ENCODE measurements around the gene GPRIN1. TPM values are rescaled to one million over a fixed set of nuclear protein-coding genes. Genes with fewer than 3 reads are reported as not detected.

The GPRIN1 gene
- total RNA-seq, 2 donors from 2014 or later = 1.4 to 2.0 TPM

- DNase-seq (no peak), ATAC-seq (replicated peaks in 1 of 2) (no peak)
- no peaks in the 10 kb centered on the region for H3K36me3 Mint-ChIP-seq (ENCODE audit: insufficient read depth in 2 of 2)
- no peak overlapping the region for H3K4me3 Mint-ChIP-seq
- H3K4me1 Mint-ChIP-seq (ENCODE audit: low read depth) = peaks cover 6% of the 10 kb centered on the region
- H3K27me3 Mint-ChIP-seq (ENCODE audit: low read depth) = peaks cover 65% of the 10 kb centered on the region
- H3K27ac Mint-ChIP-seq = no peak overlapping the region
- H3K9me3 Mint-ChIP-seq = no peaks in the 10 kb centered on the region
Measured at GRCh38 chr5:176625966-176626875, 16.3 kb upstream of the GPRIN1 start.

DNA sequence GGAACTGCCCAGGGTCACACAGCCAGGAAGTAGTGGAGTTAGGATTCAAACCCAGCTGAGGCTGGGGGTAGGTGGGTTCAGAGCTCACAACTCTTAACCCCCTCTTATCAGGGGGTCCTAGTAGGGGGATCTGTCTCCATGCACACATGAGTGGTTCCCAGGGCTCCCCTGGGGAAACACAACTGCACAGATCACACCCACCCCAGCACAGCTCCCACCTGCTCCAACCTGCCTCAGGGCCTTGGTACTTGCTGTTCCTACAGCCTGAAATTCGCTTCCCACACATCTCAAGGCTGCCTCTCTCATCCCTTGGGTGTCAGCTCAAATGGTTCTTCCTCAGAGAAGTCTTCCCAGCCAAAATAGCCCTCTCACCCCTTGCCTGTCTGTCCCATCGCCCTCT lies 15.6 kb upstream of the GPRIN1 start:
- H3K27me3 Mint-ChIP-seq (ENCODE audit: low read depth) = peaks cover 64% of the 10 kb centered on the region

GRCh38 chr5:176624938-176625337 lies 15.0 kb upstream of the GPRIN1 start:
- H3K4me3 Mint-ChIP-seq = no peak overlapping the region
- H3K9me3 Mint-ChIP-seq = no peaks in the 10 kb centered on the region
- no peak overlapping the region for H3K27ac Mint-ChIP-seq
- H3K27me3 Mint-ChIP-seq (ENCODE audit: low read depth) = peaks cover 69% of the 10 kb centered on the region
- no peak for ATAC-seq (replicated peaks in 1 of 2)
- DNase-seq = no peak
- peaks cover 6% of the 10 kb centered on the region for H3K4me1 Mint-ChIP-seq (ENCODE audit: low read depth)
- H3K36me3 Mint-ChIP-seq (ENCODE audit: insufficient read depth in 2 of 2) = no peaks in the 10 kb centered on the region

More for the DNA sequence above, 15.6 kb upstream of the GPRIN1 start:
- H3K4me1 Mint-ChIP-seq (ENCODE audit: low read depth) = peaks cover 2% of the 10 kb centered on the region
- ATAC-seq (replicated peaks in 1 of 2) (no peak), DNase-seq (no peak)
- no peak overlapping the region for H3K27ac Mint-ChIP-seq
- no peaks in the 10 kb centered on the region for H3K9me3 Mint-ChIP-seq
- H3K36me3 Mint-ChIP-seq (ENCODE audit: insufficient read depth in 2 of 2) = no peaks in the 10 kb centered on the region
- H3K4me3 Mint-ChIP-seq = no peak overlapping the region

DNA sequence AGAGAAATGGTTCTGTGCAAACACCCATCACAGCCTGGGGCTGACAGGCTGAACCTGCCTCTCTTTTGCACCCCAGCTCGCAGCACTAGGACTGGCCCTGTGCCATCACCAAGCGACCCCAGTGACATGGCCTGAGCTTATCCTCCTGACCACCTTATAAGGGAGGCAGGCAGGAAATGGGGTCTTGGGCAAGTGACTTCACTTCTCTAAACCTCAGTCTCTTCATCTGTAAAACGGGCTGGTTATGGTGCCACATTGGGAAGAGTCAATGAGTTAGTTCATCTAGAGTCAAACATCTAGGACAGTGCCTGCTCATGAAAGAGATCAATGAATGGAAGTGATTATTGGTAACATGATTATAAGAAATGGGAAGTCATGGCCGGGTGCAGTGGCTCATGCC lies 14.2 kb upstream of the GPRIN1 start:
- Mint-ChIP-seq H3K36me3 (ENCODE audit: insufficient read depth in 2 of 2) (no peaks in the 10 kb centered on the region), H3K4me1 (ENCODE audit: low read depth) (peaks cover 6% of the 10 kb centered on the region), H3K4me3 (no peak overlapping the region), H3K9me3 (no peaks in the 10 kb centered on the region), H3K27ac (no peak overlapping the region), H3K27me3 (ENCODE audit: low read depth) (peaks cover 66% of the 10 kb centered on the region)
- DNase-seq (no peak), ATAC-seq (replicated peaks in 1 of 2) (no peak)

GRCh38 chr5:176621661-176622079 lies 11.7 kb upstream of the GPRIN1 start:
- Mint-ChIP-seq H3K36me3 (ENCODE audit: insufficient read depth in 2 of 2) (no peaks in the 10 kb centered on the region), H3K4me1 (ENCODE audit: low read depth) (peaks cover 6% of the 10 kb centered on the region), H3K9me3 (no peaks in the 10 kb centered on the region), H3K4me3 (no peak overlapping the region), H3K27ac (no peak overlapping the region), H3K27me3 (ENCODE audit: low read depth) (peaks cover 62% of the 10 kb centered on the region)
- DNase-seq (no peak), ATAC-seq (replicated peaks in 1 of 2) (no peak)

DNA sequence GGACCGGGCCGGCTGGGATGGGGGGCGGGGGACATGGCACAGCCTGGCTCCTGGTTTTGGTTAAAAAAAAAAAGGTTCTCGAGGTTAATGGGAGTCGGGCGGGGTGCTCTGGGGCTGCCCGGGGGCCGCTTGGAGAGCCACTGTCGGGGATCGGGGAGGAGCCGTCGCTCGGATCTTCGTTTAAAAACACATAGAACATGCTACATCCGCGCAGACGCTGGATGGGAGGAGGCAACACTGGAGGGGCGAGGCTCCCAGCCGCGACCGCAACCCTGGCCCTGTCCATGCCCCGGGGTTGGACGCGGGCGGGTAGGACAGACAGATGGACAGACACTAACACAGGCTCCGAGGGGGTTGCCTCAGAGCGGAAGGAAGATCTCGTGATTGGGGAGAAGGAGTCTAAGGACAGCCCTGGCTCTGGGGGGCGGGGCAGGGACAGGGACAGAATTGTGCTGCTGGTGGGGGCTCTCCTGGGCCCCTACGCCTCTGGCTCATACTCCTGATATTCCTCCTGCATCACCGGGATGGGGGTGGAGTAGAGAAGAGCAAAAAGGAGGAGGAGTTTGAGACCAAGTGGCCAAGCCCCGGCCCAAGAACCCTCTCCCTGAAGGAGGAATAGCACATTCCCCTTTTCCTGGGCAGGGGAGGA lies 10.5 kb upstream of the GPRIN1 start:
- DNase-seq (no peak), ATAC-seq (replicated peaks in 1 of 2) (peak in 1 of 2 donors; percentile 5)
- Mint-ChIP-seq H3K9me3 (no peaks in the 10 kb centered on the region), H3K4me3 (peak overlapping the region; percentile 46 to 78), H3K36me3 (ENCODE audit: insufficient read depth in 2 of 2) (no peaks in the 10 kb centered on the region), H3K27me3 (ENCODE audit: low read depth) (peaks cover 67% of the 10 kb centered on the region), H3K27ac (no peak overlapping the region), H3K4me1 (ENCODE audit: low read depth) (peaks cover 6% of the 10 kb centered on the region)

DNA sequence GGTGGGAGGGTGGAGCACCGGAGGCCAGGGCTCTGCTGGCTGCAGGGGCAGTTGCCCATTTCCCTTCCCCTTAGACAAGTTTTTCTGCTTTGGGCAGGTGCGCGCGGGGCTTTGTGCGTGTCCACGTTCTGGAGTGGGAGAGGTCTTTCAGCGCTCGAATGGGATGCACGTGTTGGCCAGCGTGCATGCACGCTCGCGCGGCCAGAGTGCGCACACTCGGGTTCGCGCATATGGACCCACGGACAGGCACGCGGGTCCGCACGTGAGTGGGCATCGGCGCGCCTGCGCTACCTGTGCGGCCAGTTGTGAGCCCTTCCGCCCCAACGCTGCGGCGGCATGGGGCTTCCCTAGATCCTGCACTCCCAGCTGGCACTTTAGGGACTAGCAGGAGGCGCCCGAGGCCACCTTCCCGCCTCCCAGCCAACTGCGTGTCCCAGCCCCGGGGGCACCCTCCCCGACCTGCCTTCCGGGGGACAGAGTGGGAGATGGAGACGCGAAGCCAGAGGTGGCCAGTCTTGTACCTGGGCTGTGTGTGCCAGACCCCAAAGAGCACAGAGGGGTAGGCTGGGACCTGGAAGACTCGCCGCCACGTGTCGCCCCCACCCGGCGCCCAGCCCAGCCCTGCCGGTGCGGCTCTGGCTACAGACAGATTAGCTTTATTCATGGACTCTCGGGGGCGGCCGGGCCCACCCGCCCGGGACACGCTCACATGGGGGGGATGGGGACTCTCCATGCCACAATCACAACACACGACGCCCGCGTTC lies 9.8 kb upstream of the GPRIN1 start:
- Mint-ChIP-seq H3K27ac (no peak overlapping the region), H3K4me1 (ENCODE audit: low read depth) (peaks cover 6% of the 10 kb centered on the region), H3K9me3 (no peaks in the 10 kb centered on the region), H3K27me3 (ENCODE audit: low read depth) (peaks cover 74% of the 10 kb centered on the region), H3K36me3 (ENCODE audit: insufficient read depth in 2 of 2) (no peaks in the 10 kb centered on the region), H3K4me3 (peak overlapping the region; percentile 46 to 78)
- DNase-seq (no peak), ATAC-seq (replicated peaks in 1 of 2) (no peak)

DNA sequence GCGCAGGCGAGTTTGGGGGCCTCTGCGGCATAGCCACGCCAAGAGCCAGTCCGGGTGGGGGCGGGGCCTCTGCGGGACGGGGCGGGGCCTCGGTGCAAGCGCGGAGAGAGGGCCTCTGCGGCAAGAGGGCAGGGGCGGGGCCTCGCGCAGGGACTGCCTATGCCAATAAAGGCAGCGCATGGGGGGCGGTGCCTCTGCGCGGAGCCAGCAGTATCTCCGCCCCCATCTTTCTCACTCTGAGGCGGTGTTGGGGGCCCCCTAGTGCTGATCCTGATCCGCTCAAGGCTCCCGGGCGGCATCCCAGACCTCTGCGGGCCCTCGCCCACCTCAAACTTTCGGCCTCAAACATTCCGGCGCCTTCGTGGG lies 9.2 kb upstream of the GPRIN1 start:
- DNase-seq (peak; percentile 89 to 92), ATAC-seq (replicated peaks in 1 of 2) (peak; percentile 98 to 99)
- Mint-ChIP-seq H3K27me3 (ENCODE audit: low read depth) (peaks cover 72% of the 10 kb centered on the region), H3K4me1 (ENCODE audit: low read depth) (peaks cover 6% of the 10 kb centered on the region), H3K27ac (no peak overlapping the region), H3K4me3 (peak overlapping the region in 1 of 2 donors; percentile 78), H3K9me3 (no peaks in the 10 kb centered on the region), H3K36me3 (ENCODE audit: insufficient read depth in 2 of 2) (no peaks in the 10 kb centered on the region)

DNA sequence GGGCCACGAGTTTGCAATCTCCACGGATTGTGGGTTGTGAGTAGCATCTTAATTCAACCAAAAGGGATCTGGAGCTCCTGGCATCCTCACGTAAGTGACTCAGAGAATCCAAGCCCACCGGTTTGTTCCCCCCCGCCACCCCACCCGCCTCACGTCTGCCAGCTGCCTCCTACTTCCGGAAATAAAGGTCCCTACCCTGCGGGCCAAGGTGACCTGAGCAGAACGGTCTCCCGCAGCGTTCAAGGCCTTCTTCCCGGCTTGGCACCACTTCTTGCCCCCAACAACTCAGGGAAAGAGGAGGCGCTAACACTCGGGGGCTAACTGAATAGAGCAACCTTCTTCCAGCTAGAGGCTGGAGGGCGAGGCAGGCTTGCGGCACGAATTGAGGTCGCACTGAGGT lies 8.8 kb upstream of the GPRIN1 start:
- no peak overlapping the region for H3K27ac Mint-ChIP-seq
- H3K9me3 Mint-ChIP-seq = no peaks in the 10 kb centered on the region
- peaks cover 6% of the 10 kb centered on the region for H3K4me1 Mint-ChIP-seq (ENCODE audit: low read depth)
- H3K27me3 Mint-ChIP-seq (ENCODE audit: low read depth) = peaks cover 69% of the 10 kb centered on the region
- ATAC-seq (replicated peaks in 1 of 2) (no peak), DNase-seq (no peak)
- no peaks in the 10 kb centered on the region for H3K36me3 Mint-ChIP-seq (ENCODE audit: insufficient read depth in 2 of 2)
- H3K4me3 Mint-ChIP-seq = peak overlapping the region in 1 of 2 donors; percentile 78

DNA sequence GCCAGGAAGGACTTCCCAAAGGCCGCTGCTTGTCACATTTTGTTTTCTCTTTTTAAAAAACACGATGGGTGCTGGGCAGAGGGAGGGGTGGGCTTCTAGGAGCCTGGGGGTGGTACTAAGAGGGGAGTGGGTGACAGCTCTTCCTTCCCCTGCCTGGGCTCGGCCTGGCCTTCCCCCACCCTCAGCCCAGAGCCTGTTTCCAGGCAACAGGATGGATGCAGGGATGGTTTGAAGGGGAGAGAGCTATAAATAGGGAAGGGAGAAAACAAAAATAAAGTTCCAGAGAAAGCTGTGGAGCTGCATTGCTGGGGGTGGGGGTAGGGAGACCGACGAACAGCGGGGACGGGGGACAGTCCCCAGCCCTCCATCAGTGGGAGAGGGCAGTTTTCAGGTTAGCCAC lies 6.6 kb upstream of the GPRIN1 start:
- peaks cover 71% of the 10 kb centered on the region for H3K27me3 Mint-ChIP-seq (ENCODE audit: low read depth)
- no peak for ATAC-seq (replicated peaks in 1 of 2)
- peaks cover 10% of the 10 kb centered on the region for H3K4me1 Mint-ChIP-seq (ENCODE audit: low read depth)
- DNase-seq = no peak
- H3K4me3 Mint-ChIP-seq = no peak overlapping the region
- H3K27ac Mint-ChIP-seq = no peak overlapping the region
- no peaks in the 10 kb centered on the region for H3K9me3 Mint-ChIP-seq
- H3K36me3 Mint-ChIP-seq (ENCODE audit: insufficient read depth in 2 of 2) = no peaks in the 10 kb centered on the region

GRCh38 chr5:176614805-176615478 lies 5.0 kb upstream of the GPRIN1 start:
- Mint-ChIP-seq H3K36me3 (ENCODE audit: insufficient read depth in 2 of 2) (no peaks in the 10 kb centered on the region), H3K27ac (no peak overlapping the region), H3K27me3 (ENCODE audit: low read depth) (peaks cover 62% of the 10 kb centered on the region), H3K9me3 (no peaks in the 10 kb centered on the region), H3K4me3 (no peak overlapping the region), H3K4me1 (ENCODE audit: low read depth) (peaks cover 9% of the 10 kb centered on the region)
- DNase-seq = no peak
- ATAC-seq (replicated peaks in 1 of 2) = no peak

GRCh38 chr5:176612855-176613254 lies 2.9 kb upstream of the GPRIN1 start:
- peaks cover 61% of the 10 kb centered on the region for H3K27me3 Mint-ChIP-seq (ENCODE audit: low read depth)
- H3K27ac Mint-ChIP-seq = no peak overlapping the region
- no peaks in the 10 kb centered on the region for H3K9me3 Mint-ChIP-seq
- DNase-seq = no peak
- ATAC-seq (replicated peaks in 1 of 2) = no peak
- peaks cover 17% of the 10 kb centered on the region for H3K4me1 Mint-ChIP-seq (ENCODE audit: low read depth)
- H3K36me3 Mint-ChIP-seq (ENCODE audit: insufficient read depth in 2 of 2) = peaks cover 0 to 2% of the 10 kb centered on the region in 2 donors
- H3K4me3 Mint-ChIP-seq = no peak overlapping the region
